Endothelial cell of umbilical vein (primary cell): ENCODE measurements around the gene PDCD1LG2.

ENCODE experiments used
- EZH2 ChIP-seq: IDR thresholded peaks from 2 replicates; pipeline ENCODE4 v1.6.1; 2012; ENCODE audit warnings: borderline replicate concordance, low read depth, mild to moderate bottlenecking, moderate library complexity, low read length, inconsistent platforms; ENCODE audit not compliant: severe bottlenecking
- JUN ChIP-seq: IDR thresholded peaks from 2 replicates; pipeline ENCODE4 v1.6.1; 2011; ENCODE audit warnings: borderline replicate concordance, low read depth; ENCODE audit not compliant: insufficient read length, insufficient read depth
- MYC ChIP-seq: IDR thresholded peaks from one replicate; pipeline ENCODE4 v1.6.1; 2011; ENCODE audit warnings: mild to moderate bottlenecking, low read depth, low read length
- POLR2A ChIP-seq: IDR thresholded peaks from 2 replicates; pipeline ENCODE4 v1.6.1; 2012; ENCODE audit warnings: low read depth, mild to moderate bottlenecking, control low read depth, low read length
- POLR2AphosphoS5 ChIP-seq: IDR thresholded peaks from 2 replicates; pipeline ENCODE4 v1.6.1; 2012; ENCODE audit warnings: low read depth, mild to moderate bottlenecking, control low read depth, low read length, moderate library complexity; ENCODE audit not compliant: insufficient read depth
- TF ChIP-seq, protein P1 (sequence below), 2 donors: IDR thresholded peaks; 1 replicate in 1 of 2; 2 replicates in 1 of 2; pipeline ENCODE4 v1.5.1; 2011; ENCODE audit warnings: low read length in 2 of 2, mild to moderate bottlenecking in 2 of 2, moderate library complexity in 2 of 2, control low read depth in 1 of 2, inconsistent platforms in 1 of 2, low read depth in 1 of 2; ENCODE audit not compliant: insufficient read depth in 1 of 2; ENCODE audit errors: extremely low read depth in 1 of 2

- TF ChIP-seq, protein P1, sequence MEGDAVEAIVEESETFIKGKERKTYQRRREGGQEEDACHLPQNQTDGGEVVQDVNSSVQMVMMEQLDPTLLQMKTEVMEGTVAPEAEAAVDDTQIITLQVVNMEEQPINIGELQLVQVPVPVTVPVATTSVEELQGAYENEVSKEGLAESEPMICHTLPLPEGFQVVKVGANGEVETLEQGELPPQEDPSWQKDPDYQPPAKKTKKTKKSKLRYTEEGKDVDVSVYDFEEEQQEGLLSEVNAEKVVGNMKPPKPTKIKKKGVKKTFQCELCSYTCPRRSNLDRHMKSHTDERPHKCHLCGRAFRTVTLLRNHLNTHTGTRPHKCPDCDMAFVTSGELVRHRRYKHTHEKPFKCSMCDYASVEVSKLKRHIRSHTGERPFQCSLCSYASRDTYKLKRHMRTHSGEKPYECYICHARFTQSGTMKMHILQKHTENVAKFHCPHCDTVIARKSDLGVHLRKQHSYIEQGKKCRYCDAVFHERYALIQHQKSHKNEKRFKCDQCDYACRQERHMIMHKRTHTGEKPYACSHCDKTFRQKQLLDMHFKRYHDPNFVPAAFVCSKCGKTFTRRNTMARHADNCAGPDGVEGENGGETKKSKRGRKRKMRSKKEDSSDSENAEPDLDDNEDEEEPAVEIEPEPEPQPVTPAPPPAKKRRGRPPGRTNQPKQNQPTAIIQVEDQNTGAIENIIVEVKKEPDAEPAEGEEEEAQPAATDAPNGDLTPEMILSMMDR (IDR thresholded peaks at IDR 0.05; ENCODE audit: extremely low read depth in 1 of 2, insufficient read depth in 1 of 2, low read depth in 1 of 2, low read length in 2 of 2) = no peak
- no peak for TF ChIP-seq POLR2A
- peak; percentile 100 for TF ChIP-seq JUN
- peak; percentile 86 for TF ChIP-seq POLR2AphosphoS5
- TF ChIP-seq EZH2 = no peak
- no peak for TF ChIP-seq MYC
Observed at GRCh38 chr9:5509573-5509972, 758 bp upstream of the PDCD1LG2 start.
